Articular chondrocyte of knee joint (primary cell): ENCODE measurements around the gene RIPPLY1. TPM values are rescaled to one million over a fixed set of nuclear protein-coding genes. Genes with fewer than 3 reads are reported as not detected.

Experiments used
- total RNA-seq: library from RNA; depleted of rRNA; stranded (reverse); fragments of >200 nt; gene quantifications from 2 replicates; pipeline ENCODE4 v1.2.3, GENCODE V29; 2012

The RIPPLY1 gene, protein sequence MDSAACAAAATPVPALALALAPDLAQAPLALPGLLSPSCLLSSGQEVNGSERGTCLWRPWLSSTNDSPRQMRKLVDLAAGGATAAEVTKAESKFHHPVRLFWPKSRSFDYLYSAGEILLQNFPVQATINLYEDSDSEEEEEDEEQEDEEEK
- 0.13 TPM in 1 of 2 replicates, not detected in the other for total RNA-seq

DNA sequence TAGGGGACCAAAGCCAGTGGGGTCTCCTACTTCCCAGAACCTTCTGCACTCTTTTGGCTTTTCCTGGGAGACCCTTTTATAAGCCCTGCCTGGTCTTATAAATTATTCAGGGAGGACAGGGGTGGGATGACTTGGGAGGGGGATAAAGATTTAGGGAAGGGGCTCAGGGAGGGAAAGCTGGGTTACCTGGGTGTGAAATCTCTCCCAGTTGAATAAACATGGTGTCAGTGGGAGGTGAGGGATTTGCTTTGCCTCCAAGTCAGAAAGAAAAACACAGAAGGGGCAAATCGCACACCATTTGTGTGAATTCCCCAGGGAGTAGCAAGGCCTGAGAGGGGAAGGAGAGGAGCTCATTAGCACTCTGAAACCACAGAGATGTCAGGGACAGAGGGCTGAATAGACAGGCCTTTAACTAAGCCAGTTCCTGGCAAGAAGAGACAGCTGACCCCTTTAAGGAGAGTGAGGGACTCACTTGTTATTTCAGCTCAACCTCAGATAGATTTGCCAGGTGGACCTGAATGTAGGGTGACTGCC lies at the start of gene RIPPLY1:
TSS of gene RIPPLY1 (minus strand) at position 51 of the 534 bp plus-strand sequence. CDS start 54 bp downstream, outside the sequence.

DNA sequence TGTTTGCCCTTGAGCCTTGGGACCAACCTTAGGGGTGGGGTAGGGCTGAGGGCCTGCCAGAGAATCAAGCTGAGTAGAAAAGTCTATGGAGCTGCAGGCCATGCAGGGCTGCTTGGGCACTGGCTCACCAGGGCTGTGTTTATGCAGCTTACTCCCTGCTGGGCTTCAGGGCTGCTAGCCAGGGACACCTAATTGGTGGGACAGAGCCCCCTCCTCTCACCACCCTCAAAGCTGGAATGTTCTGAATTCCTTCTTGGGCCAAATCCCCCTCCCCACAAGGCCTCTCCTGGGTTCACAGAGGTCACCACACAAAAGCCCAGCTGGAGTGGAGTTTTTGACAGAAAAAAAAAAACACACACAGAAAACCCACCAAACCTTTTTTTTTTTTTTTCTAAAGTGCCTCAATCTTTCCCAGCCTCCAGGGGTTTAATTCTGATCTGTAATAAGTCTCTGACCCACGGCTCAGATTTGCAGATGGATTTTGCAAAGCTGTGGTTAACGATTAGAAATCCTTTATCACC lies 16.9 kb upstream of the RIPPLY1 start, which contains the start of gene CLDN2:
TSS of gene CLDN2 (plus strand) at position 471 of the 521 bp plus-strand sequence. CDS start 7,827 bp downstream, outside the sequence.

Other genes with a start within 250 kb of the RIPPLY1 start
- gene RNF128, start 176.6 kb downstream of the RIPPLY1 start, total RNA-seq: not detected in 2 replicates
- 17.1 and 17.9 TPM in 2 replicates for gene TBC1D8B, start 100.7 kb downstream of the RIPPLY1 start, total RNA-seq
- not detected in 2 replicates for gene CLDN2, start 17.1 kb upstream of the RIPPLY1 start, total RNA-seq
- gene MORC4, start 96.9 kb upstream of the RIPPLY1 start, total RNA-seq: 44.1 and 44.3 TPM in 2 replicates
- 18.4 and 21.3 TPM in 2 replicates for gene RBM41, start 215.5 kb upstream of the RIPPLY1 start, total RNA-seq